ENCODE results near the gene SLC35A3. TPM values are rescaled to one million over a fixed set of nuclear protein-coding genes. Genes with fewer than 3 reads are reported as not detected.

The SLC35A3 gene
- total RNA-seq (10 to 100 TPM; 17.0 to 26.5 (median 25.0) TPM), polyA plus RNA-seq (10 to 100 TPM in 1 of 3 donors, 1 to 10 TPM in 2; 7.2 to 11.5 (median 8.1) TPM)
- long read RNA-seq, donor 1, full-length matches to known transcripts, result 4 of 12 reads
- long read RNA-seq, donor 1, partial matches to known transcripts, result 8 of 12 reads
- long read RNA-seq, donor 1, other reads (novel, unspliced or antisense), result 0 of 12 reads
- long read RNA-seq, donor 2, full-length matches to known transcripts, result 3 of 3 reads
- long read RNA-seq, donor 2, partial matches to known transcripts, result 0 of 3 reads
- long read RNA-seq, donor 2, other reads (novel, unspliced or antisense), result 0 of 3 reads

DNA sequence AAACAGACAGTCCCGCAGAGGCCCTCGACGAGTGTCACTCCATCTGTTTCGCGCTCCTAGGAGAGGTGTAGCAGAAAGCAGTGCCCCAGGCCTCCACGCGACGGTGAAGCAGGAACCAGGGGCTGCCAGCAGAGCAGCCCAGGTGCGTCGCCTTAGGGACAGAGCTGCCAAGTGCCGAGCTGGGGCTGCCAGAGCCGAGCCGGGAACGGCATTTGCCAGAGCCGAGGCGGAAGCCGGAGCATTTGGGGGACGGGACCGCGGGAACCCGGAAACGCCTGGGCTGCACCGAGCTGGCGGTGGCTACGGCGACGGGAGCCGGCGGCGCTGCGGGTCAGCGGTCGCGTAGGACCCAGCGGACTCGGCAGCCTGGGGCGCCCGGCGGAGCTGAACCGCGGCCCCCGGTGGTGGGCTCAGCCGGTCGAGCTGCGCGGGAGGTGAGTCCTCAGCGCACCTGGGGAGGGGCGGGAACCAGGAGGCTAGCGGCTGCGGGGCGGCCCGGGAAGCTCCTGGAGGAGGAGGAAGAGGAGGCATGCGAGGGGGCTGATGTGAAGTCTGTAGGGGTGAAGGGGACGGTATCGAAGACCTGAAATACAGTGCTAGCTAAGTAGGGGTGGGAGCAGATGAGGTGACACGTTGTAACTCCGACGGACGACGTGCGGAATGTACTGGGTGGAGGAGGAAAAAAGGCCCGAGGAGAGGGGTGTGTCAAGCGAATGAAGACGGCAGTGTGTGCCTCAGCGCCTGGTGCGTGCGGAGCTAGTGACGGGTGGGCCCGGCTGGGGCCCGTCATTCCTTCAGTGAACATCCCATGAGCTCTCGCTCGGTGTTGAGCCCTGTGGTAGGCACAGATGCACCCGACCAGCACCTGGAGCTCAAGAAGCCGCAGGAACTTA lies at the start of gene SLC35A3:
Gene SLC35A3 (plus strand): TSS at position 268 of the 893 bp plus-strand sequence. CDS start 23,559 bp downstream, outside the sequence.
- Histone ChIP-seq H3K36me3 (peaks cover 0 to 6% (median 1%) of the 10 kb centered on the region in 6 donors), H3K4me1 (peaks cover 15 to 51% (median 31%) of the 10 kb centered on the region in 6 donors), H3K4me3 (peak within 1 kb of the TSS; percentile 76 to 98 (median 87)), H3K9me3 (no peaks in the 10 kb centered on the region), H3K27me3 (replicated peaks in 1 of 7) (no peaks in the 10 kb centered on the region), H3K27ac (peak within 1 kb of the TSS; percentile 49 to 91 (median 81))
- TF ChIP-seq POLR2A (IDR thresholded peaks at IDR 0.05) (no peak), POLR2AphosphoS5 (IDR thresholded peaks at IDR 0.05) (peak; percentile 80 to 87 (median 86))
- TF ChIP-seq, protein P1, sequence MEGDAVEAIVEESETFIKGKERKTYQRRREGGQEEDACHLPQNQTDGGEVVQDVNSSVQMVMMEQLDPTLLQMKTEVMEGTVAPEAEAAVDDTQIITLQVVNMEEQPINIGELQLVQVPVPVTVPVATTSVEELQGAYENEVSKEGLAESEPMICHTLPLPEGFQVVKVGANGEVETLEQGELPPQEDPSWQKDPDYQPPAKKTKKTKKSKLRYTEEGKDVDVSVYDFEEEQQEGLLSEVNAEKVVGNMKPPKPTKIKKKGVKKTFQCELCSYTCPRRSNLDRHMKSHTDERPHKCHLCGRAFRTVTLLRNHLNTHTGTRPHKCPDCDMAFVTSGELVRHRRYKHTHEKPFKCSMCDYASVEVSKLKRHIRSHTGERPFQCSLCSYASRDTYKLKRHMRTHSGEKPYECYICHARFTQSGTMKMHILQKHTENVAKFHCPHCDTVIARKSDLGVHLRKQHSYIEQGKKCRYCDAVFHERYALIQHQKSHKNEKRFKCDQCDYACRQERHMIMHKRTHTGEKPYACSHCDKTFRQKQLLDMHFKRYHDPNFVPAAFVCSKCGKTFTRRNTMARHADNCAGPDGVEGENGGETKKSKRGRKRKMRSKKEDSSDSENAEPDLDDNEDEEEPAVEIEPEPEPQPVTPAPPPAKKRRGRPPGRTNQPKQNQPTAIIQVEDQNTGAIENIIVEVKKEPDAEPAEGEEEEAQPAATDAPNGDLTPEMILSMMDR (IDR thresholded peaks at IDR 0.05 in 8 of 11, conservative IDR thresholded peaks at IDR 0.05 in 3 of 11), result no peak
- WGBS, 5 donors, result 0 to 2% (median 1%) methylated on average over 58 to 74 of the region's 74 CpGs
- intact Hi-C loops (cut with DNase I; ENCODE audit: low total_unique reads), result no loop called here
- peak; percentile 96 for DNase-seq

DNA sequence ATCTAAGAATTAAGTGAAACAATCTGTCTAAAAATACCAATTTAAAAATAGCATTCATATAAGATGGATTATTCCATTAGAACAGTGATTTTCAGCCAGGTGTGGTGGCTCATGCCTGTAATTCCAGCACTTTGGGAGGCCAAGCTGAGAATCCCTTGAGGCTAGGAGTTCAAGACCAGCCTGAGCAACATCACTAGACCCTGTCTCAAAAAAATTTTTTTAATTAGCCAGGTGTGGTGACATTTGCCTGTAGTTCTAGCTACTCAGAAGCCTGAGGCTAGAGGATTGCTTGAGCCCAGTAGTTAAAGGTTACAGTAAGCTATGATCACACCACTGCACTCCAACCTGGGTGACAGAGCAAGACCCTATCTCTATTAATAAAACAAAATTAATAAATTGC lies 35.0 kb upstream of the SLC35A3 start:
- no peak for DNase-seq
- Histone ChIP-seq H3K4me3 (no peak overlapping the region), H3K4me1 (no peaks in the 10 kb centered on the region), H3K27ac (no peak overlapping the region), H3K27me3 (replicated peaks in 1 of 7) (peaks cover 0 to 6% (median 0%) of the 10 kb centered on the region in 7 donors), H3K36me3 (no peaks in the 10 kb centered on the region), H3K9me3 (peaks cover 0 to 9% (median 0%) of the 10 kb centered on the region in 8 donors)
- intact Hi-C loops (cut with DNase I; ENCODE audit: low total_unique reads), result no loop called here
- TF ChIP-seq POLR2A (IDR thresholded peaks at IDR 0.05), result no peak
- no peak for TF ChIP-seq POLR2AphosphoS5 (IDR thresholded peaks at IDR 0.05)
- TF ChIP-seq, protein P1 (IDR thresholded peaks at IDR 0.05 in 8 of 11, conservative IDR thresholded peaks at IDR 0.05 in 3 of 11), result no peak

GRCh38 chr1:99935534-99935933 lies 34.3 kb upstream of the SLC35A3 start:
- Histone ChIP-seq H3K9me3 (peaks cover 0 to 9% (median 0%) of the 10 kb centered on the region in 8 donors), H3K27ac (no peak overlapping the region), H3K4me3 (no peak overlapping the region), H3K4me1 (no peaks in the 10 kb centered on the region), H3K36me3 (no peaks in the 10 kb centered on the region), H3K27me3 (replicated peaks in 1 of 7) (peaks cover 0 to 6% (median 0%) of the 10 kb centered on the region in 7 donors)
- intact Hi-C loops (cut with DNase I; ENCODE audit: low total_unique reads), result no loop called here
- 83 to 95% (median 85%) methylated on average over 1 of the region's 1 CpG for WGBS, 5 donors
- TF ChIP-seq POLR2A (IDR thresholded peaks at IDR 0.05), result no peak
- no peak for TF ChIP-seq POLR2AphosphoS5 (IDR thresholded peaks at IDR 0.05)
- TF ChIP-seq, protein P1 (IDR thresholded peaks at IDR 0.05 in 8 of 11, conservative IDR thresholded peaks at IDR 0.05 in 3 of 11), result no peak
- no peak for DNase-seq
